Stimulated activated naive CD8-positive, alpha-beta T cell treated with anti-CD3 and anti-CD28 coated beads, Interleukin-15, Interleukin-2, amounts not matched to agents 100 U/mL and 50 U/mL, for 24 hours (primary cell): ENCODE data around the gene ORC1.
"Not testable (repeated sequence)": the region's sequence is repeated elsewhere in the genome, so short reads cannot be mapped to it uniquely, and the experiment has no call there.

ENCODE experiments used
- ATAC-seq: fragments of 150-1000 bp; cut with Tn5 transposase; one replicate; pipeline ENCODE4 v1.10.0; 2021
- DNase-seq: peaks from one replicate; pipeline ENCODE4 v3.0.0; 2021

The ORC1 gene

DNA sequence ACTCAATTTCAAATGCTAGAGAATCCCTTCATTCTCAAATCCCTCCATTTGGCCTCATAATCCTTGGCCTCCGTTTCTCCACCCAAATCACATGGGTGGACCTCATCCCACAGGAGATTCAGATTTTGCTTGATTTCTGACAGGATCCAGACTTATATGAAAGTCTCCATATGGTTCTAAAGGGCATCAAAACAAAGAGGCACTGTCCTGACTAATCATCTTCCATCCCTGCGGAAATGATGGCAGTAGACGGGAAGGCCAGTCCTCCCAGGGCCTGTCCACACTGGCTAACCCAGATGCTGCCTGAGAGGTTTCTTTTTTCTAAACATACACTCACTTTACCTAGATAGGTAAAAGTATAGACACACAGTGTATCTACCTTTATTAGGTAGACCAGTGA lies 18.8 kb downstream of the ORC1 start:
- no peak for DNase-seq
- ATAC-seq = no peak

DNA sequence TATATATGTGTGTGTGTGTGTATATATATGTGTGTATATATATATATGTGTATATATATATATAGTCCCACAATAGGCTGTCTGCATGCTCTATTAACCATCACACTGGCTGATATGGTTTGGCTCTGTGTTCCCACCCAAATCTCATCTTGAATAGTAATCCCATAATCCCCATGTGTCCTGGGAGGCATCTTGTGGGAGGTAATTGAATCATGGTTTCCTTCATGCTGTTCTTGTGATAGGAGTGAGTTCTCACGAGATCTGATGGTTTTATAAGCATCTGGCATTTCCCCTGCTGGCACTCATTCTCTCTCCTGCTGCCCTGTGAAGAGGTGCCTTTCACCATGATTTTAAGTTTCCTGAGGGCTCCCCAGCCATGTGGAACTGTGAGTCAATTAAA lies 34.4 kb downstream of the ORC1 start:
- DNase-seq, ATAC-seq: not testable (repeated sequence)

DNA sequence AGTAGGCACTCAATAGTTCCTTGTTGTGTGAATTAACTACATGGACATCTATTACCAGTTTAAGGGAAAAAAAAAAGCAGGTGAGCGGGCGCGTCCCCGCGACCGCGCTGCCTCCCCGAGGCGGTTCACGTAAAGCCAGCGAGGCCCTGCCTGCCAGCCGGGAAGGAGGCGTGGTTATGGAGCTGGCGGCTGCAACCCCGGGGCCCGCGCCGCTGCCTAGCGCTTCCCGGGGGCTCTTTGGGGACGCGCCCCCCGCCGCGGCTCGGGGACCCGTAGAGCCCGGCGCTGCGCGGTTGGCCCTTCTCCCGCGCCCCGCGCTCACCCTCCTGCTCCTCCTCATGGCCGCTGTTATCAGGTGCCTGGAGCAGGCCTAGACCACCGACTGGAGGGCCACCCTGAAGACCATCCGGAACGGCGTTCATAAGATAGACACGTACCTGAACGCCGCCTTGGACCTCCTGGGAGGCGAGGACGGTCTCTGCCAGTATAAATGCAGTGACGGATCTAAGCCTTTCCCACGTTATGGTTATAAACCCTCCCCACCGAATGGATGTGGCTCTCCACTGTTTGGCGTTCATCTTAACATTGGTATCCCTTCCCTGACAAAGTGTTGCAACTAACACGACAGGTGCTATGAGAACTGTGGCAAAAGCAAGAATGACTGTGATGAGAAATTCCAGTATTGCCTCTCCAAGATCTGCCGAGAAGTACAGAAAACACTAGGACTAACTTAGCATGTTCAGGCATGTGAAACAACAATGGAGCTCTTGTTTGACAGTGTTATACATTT lies 35.6 kb downstream of the ORC1 start:
- DNase-seq = peak; percentile 66
- ATAC-seq = no peak

DNA sequence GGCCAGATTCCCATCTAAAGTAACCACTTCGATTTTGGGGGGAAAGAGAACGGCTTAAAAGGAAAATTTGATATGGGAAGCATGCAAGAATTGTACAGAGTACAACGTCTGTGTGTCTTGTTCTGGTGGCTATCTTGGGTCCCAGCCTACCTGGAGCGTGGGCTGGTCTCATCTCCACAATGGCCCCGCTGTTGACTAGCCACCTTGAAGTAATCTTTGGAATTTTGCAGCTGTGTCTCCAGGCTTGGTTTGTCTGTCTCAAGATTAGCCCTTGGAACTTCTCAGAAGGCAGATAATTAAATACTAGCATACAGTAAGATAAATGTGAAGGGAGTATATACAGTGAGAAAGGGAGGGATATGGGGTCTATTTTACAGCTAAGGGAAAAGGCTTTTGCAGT lies 37.0 kb downstream of the ORC1 start:
- no peak for ATAC-seq

DNA sequence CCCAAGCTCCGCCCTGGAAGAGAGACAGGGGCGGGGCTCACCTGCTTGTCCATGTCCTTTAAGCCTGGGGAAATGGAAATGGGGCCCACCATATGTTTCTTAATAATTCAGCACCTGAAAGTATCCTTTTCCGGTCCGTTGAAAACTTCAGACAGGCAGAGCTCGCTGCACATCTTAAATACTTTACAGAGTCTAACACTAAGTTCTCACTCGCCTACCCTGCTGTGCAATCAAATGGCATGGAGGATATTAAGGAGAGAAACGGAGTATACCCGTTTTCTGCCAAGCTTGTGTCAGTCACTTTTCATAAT lies 37.8 kb downstream of the ORC1 start:
- no peak for ATAC-seq

More for the DNA sequence above, 37.0 kb downstream of the ORC1 start:
- no peak for DNase-seq

DNA sequence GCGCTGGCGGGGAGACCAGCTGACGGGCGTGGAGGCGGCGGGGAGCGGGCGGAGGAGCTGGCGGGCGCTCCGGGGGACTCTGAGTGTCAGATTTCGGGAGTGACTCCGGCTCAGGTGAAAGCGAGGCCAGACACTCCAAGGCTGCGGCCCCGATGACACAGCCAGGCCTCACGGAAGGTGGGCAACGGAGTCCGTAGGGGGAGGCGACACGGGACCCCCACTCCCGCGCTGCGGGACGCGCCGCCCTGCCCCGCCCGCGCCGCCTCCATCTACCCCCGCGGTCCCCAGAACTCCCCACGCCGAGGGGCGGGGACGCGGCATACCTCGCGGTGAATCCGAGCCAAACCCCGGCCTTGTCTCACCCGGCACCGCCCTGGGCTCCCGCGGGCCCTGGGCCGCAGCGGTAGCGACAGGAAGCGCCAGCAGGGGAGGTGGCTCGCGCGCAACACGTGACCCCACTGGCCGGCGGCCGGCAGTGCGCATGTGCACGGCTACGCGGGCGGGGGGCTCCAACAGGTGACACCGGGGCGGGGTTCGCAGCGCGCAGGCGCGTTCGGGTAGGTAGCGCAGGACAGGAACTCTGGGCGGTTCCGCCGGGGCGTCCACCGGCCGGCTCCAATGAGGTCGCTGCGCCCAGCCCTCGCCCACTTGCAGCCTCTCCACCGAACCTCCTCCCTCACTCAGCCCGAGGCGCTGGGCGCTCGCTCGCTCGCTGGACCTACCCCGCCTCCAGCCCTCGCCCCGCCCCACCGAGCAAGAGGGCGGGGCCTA lies 38.3 kb downstream of the ORC1 start, which contains the start of gene CC2D1B:
CC2D1B (minus strand) TSS at position 460 of the 771 bp plus-strand sequence. CDS start 1,585 bp downstream, outside the sequence.
- peak; percentile 100 for DNase-seq
- ATAC-seq = peak; percentile 97

More for the DNA sequence above, 37.8 kb downstream of the ORC1 start:
- no peak for DNase-seq

DNA sequence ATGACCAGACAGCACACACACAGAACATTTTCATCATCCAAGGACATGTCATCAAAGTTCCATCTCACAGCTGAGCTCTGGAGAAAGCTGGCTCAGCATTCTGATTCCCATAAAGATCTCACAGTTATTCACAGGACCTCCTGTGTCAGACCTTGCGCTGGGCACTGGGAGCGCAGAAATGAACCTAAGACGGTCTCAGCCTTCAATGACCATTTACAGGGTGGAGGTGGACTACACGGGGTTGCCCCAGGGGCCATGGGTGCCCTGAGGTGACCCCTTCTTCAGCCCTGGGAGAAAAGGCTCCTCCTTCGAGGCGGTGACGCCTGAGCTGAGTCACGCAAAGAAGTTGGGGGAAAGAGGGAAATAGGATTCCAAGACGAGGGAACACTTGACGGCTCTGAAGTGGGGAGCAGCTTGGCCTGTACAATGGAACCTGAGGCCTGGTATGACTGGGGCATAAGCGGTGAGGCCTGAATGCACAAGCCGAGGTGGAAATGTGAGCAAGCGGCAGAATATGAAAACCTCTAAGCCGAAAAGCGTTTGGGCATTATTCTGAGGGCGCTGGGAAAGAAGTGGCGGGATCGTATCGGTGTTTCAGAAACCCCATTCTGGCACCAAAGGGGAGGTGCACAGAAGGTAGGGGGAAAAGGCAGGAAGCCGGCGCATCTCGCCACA lies 39.0 kb downstream of the ORC1 start:
- peak; percentile 33 for DNase-seq
- no peak for ATAC-seq

DNA sequence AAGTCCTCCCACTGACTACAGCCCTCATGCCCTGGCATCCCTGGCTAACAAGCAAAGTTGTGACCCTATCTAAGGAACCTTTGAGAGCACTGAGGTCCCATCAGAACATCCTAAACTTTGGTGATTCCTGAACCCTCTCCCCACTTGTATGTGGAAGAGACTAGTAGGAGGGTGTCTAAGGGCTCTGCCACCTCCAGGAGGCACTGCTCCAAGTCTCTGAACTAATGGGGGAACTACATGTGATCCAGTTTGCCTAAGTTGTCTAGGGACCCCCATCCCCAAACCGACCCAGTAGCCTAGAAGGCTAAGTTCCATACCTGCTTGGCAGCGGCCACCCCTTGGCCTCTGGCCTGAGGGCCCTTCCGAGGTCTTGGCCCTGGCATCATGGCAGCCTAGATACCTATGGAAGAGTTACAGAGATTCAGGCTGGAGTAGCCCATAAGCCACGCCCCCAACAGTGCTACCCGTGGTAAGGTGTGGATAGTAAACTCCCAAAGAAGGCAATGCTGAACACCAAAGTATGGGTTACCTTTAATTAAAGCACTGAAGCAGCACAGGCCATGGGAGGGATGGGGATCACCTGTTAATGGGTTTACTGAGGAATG lies 39.9 kb downstream of the ORC1 start:
- DNase-seq = peak; percentile 13
- ATAC-seq = no peak

DNA sequence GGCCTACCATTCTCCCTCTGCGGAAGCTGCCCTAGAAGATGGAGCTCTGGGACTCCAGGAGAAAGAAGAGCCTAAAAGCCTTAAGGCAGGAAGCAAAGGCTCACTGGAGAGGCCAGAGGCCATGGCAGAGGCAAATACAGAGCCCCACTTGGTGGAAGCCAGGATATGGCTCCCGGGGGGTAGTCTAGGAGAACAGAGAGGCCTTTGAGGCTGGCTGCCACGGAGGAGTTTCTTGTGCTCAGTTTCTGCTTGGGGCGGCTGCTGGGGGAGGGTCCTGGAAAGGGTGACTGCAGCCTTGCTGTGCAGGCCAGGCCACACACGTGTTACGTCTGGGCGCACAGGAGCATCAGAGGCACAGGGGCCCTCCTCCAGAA lies 43.6 kb downstream of the ORC1 start:
- ATAC-seq (no peak), DNase-seq (no peak)

DNA sequence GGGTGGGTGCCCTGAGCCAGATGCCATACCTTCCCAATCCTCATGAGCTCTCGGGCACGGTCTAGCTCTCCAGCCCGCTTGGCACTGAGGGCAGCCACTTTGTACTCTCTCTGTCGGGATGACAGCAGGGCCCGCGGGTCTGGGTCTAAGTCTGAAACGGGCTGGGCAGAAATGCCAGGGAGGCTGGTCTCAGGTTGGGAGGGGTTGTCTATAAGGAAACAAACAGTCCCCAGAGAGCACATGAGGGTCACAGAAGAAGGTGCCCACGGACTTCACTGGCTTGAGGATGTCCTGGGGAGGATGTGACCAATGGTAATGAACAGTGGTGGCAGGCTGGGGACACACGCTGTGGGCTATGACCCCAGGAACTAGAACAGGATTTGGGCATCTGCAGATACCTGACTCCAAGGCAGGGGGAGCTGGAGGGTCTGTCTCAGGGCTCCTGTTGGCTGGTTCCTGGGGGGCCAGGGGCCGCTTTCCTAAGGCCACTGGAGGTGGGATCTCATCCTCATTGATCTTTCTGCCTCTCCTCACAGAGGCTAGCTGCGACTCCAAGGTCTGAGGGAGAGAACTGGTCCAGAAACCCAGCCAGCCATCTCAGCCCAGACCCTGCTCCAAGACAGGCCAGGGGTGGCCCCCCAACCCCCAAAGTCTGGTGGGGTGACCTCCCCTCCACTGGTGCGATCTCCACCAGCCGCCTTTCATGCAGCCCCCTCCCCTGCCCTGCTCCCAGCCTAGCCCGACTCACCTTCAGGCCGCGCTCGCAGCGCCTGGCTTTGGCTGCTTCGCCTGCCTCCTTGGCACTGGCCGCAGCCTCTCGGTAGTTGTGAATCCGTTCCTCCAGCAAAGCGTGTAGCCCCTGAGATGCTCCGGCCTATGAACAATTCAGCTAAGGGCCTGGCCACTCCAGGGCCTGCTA lies 44.3 kb downstream of the ORC1 start:
- ATAC-seq (no peak), DNase-seq (no peak)

DNA sequence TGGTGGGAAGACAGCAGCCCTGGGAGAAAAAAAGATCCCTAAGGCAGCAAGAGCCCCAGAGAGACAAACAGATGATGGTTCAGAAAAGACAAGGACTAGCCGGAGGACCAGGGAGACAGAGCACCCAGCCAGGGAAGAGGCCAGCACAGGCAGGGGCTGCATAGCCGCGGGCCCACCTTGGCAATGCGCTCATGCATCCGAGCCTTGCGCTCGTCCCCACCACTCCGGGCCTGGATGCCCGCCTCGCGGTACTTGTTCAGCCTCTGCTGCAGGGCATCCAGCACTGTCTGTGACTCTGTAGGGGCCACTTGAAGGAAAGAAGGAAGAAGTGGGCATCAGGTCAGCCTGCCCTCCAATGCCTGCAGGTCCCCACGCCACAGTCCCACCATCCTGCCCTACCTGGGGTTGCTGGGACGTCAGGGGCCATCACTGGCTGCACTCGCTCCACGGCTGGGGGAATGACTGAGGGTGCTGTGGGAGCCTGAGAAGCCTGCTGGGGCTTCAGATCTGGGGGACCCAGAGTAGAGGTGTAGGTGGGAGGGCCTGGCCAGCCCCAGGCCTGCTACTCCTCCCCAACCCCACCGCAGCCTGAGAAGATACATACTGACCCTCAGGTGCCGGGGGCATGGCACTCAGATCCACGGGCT lies 45.2 kb downstream of the ORC1 start:
- no peak for DNase-seq
- no peak for ATAC-seq

DNA sequence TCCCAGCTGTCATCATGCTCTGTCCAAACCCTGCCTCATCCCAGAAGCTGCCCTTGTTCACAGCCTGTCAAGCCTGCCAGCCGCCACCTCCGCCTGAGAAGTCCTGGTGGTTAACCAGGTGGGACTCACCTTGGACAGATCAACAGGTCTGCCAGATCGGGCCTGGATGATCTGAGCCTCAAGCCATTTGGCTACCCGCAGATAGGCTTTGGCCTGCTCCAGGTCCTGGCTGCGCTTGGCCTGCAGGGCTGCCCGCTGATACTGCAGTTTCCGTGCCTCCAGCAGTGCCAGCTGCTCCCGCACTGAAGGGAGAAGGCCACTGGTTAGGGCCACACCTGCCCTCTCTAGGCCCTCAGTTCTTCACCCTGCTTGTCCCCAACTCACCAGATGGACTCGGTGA lies 46.8 kb downstream of the ORC1 start:
- ATAC-seq (no peak), DNase-seq (no peak)

DNA sequence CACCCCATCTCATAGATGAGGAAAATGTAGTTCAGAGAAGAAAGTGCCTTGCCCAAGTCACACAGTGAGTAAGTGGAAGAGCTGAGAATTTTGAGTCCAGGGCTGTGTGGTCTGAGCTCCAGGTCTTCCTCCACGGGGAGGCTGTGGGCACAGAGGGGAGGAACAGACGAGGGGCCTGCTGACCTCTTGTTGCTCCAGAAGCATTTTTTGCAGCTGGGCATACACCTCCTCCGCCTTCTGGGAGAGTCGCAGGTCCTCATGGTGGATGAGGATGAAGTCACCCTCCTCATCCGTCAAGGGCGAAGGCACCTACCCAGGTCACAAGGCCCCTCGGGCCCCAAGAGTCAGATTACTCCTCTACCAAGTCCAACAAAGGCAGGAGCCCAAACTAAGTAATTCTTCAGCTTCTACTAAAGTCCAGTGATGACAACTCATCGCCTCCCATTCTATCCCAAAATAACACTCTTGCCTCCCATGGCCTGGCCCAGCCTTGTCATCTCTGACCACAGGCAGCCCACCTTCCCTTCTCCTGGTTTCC lies 47.3 kb downstream of the ORC1 start:
- DNase-seq = no peak
- no peak for ATAC-seq

DNA sequence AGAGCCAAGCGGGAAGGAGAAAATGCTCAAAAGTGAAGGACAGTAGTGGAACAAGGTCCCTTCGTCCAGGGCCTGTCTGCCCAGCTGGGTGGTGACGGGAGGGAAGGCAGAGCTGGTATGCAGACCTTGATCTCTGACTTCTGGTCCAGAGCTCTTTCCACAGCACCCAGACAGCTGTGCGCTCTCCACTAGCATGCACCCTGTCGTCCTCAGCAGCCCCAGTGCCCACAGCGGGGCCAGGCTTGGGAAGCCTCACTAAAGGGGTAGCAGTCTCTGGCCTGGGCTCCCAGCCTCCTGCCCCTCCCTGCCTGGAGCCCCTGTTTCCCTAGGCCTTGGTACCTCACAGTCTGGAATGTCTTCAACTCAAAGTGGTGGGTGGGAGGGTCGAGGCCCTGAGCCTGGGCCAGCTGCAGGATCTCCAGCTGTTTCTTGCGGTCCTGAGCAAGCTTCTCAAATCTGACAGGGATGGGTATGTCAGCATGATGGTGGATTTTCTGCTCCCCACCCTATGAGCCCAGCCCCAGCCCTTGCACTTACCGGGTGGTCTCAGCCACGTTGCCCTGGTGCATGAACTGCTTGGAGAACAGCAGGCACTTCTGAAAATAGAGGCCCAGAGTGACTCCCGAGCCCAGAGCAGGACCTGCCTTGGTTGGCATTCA lies 48.2 kb downstream of the ORC1 start:
- DNase-seq (no peak), ATAC-seq (no peak)

DNA sequence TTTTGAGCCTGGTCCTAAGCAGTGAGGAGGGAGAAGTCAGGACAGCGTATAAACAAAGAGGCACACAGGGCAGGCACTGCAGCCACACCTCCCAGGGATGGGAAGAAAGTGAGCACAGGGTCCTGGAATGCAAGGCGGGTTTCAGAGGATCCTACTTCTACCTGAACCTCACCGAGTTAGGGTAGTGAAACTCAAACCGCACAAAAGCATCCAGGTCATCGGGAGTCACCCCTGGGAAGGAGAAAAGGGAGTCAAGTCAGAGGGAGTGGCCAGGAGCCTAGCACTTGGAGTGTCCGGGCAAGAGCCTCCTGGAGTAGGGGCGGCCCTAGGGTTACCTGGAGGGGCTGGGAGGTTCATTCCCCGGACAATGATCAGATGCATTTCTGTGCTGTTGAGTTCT lies 48.8 kb downstream of the ORC1 start:
- no peak for ATAC-seq
- no peak for DNase-seq

DNA sequence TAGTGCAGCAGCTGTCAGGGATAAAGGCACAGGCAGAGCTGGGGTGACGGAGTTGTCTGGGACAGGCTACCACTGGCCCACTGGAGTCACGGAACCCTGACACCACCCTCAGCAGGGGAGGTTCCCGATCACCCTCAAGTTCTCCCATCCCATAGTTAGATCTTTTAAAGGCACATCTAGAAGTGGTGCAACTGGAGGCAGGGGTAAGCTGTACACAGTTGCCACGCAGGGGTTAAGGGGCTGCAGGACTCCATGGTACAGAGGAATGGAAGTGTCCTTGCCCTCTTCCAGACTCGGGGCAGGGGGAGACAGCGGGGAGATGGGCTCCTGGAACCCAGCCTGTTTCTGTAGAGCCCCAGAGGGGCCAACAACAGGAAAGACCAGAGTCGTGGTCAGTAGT lies 51.5 kb downstream of the ORC1 start:
- DNase-seq = no peak

DNA sequence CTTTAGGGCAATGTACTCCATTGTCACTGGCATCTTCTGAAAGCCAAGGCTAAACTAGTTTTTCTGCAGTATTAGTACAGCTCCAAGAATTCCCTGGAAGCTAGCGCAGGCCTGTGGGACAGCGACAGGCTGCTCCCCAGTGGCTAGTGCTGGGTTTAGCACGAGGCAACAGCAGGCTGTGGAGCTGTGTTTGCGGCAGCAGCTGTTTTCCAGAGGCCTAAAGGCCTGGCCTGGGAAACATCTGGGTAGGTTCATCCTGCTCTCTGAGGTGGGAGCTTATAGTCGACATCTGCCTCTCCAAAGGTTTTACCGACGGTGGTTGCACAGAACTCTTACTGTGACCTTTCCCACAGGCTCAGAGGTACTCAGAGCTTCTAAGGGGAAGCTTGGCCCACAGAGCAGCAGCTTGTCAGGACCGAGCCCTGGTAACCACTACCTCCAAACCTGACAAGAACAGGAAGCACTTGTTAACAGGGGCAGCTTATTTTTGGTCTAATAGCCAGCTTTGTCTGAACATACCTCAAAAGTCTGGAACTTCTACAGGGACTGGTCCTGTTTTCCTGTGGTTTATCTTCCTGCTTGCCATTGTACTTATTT lies 55.4 kb downstream of the ORC1 start:
- DNase-seq (no peak), ATAC-seq (peak; percentile 44)

More for the DNA sequence above, 51.5 kb downstream of the ORC1 start:
- ATAC-seq = peak; percentile 15

DNA sequence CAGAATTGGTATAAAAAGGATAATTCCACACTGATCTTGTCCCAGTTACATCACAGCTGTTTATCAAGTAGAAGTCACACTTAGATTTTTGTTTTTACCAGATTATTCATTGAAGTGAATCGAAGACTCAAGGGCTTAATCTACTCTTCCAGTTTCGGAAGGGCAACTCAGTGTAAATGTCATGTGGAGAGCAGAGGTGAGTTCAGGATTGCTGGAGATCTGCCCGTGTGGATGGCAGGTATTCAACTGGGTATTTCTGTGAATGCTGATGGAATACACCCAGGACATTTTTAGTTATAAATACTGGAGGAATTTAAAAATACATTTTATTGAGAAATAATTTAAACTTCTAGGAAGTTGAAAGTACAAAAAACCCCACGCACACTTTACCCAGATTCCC lies 57.6 kb downstream of the ORC1 start:
- no peak for ATAC-seq
- DNase-seq = no peak

DNA sequence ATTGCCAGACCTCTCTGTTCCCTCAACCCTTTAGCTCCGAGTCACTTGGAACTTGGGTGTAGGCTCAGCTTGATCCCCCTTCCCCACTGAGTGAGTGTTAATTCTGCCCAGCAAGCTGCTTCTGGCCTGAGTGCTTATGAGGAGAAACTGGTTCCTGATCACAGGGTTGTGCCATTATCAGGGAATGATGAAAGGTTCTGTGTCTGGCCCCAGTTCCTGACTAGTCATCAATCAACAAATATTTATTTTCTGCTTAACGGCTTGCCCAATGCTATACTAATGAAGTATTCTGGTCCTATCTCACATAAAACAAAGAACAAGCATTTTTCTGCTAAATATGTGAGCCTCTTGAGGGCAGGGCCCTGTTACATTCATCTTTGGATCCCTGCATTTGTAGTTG lies 59.0 kb downstream of the ORC1 start:
- ATAC-seq (no peak), DNase-seq (no peak)

DNA sequence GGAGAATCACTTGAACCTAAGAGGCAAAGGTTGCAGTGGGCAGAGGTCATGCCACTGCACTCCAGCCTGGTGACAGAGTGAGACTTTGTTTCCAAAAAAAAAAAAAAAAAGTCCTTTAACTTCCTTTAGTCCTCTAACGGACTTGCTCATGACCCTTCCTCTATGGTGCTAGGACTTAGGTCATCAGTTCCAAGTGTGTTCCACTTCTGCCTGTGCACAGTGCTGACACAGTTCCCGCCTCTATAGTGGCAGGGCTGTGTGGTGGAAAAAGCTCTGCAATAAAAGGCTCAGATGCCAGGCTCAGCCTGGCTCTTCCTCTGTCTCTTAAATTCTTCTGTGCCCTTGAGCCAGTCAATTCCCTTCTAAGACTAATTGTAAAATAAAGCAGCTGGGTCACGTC lies 60.2 kb downstream of the ORC1 start:
- no peak for ATAC-seq

More for the DNA sequence above, 60.2 kb downstream of the ORC1 start:
- no peak for DNase-seq
